Measurements from ENCODE around the gene BAIAP2. TPM values are rescaled to one million over a fixed set of nuclear protein-coding genes. Genes with fewer than 3 reads are reported as not detected.

The BAIAP2 gene
- total and polyA plus RNA-seq, 8 donors = 21.1 to 263 (median 56.3) TPM

- Histone ChIP-seq H3K9me3 (no peaks in the 10 kb centered on the region), H3K27ac (peak overlapping the region; percentile 64 to 89 (median 82)), H3K36me3 (peaks cover 0 to 15% (median 6%) of the 10 kb centered on the region in 4 donors), H3K27me3 (no peaks in the 10 kb centered on the region), H3K4me3 (peak overlapping the region; percentile 71 to 80 (median 72)), H3K4me1 (peaks cover 70 to 88% (median 82%) of the 10 kb centered on the region in 4 donors)
- peak; percentile 86 to 91 for DNase-seq
- intact Hi-C loops (cut with DNase I; ENCODE audit: low total_unique reads) = no loop called here
- 33 to 61% (median 50%) methylated on average over 17 to 28 of the region's 28 CpGs for whole genome bisulfite sequencing, 5 donors
- TF ChIP-seq POLR2AphosphoS5 (IDR thresholded peaks at IDR 0.05) (peak; percentile 75 to 88 (median 86)), CTCF (IDR thresholded peaks at IDR 0.05) (no peak), POLR2A (IDR thresholded peaks at IDR 0.05) (peak in 1 of 4 donors; percentile 36), EP300 (IDR thresholded peaks at IDR 0.05) (no peak)
These were observed 2.3 kb downstream of the BAIAP2 start for GRCh38 chr17:81037026-81037797.

GRCh38 chr17:81037798-81038733, 3.1 kb downstream of the BAIAP2 start:
- peak in 1 of 2 donors; percentile 84 for DNase-seq
- 36 to 65% (median 55%) methylated on average over 23 to 30 of the region's 30 CpGs for WGBS, 5 donors
- Histone ChIP-seq H3K36me3 (peaks cover 0 to 7% (median 0%) of the 10 kb centered on the region in 4 donors), H3K9me3 (no peaks in the 10 kb centered on the region), H3K27me3 (no peaks in the 10 kb centered on the region), H3K4me1 (peaks cover 74 to 88% (median 80%) of the 10 kb centered on the region in 4 donors), H3K4me3 (peak overlapping the region; percentile 71 to 80 (median 72)), H3K27ac (peak overlapping the region; percentile 64 to 89 (median 82))
- no peak for TF ChIP-seq CTCF (IDR thresholded peaks at IDR 0.05)
- peak in 2 of 3 donors; percentile 18 to 51 for TF ChIP-seq POLR2AphosphoS5 (IDR thresholded peaks at IDR 0.05)
- TF ChIP-seq POLR2A (IDR thresholded peaks at IDR 0.05) = no peak
- TF ChIP-seq EP300 (IDR thresholded peaks at IDR 0.05) = no peak
- intact Hi-C loops (cut with DNase I; ENCODE audit: low total_unique reads) = no loop called here

GRCh38 chr17:81039096-81039495, 4.1 kb downstream of the BAIAP2 start:
- intact Hi-C loops (cut with DNase I; ENCODE audit: low total_unique reads) = no loop called here
- H3K9me3 ChIP-seq = no peaks in the 10 kb centered on the region
- H3K4me3 ChIP-seq = peak overlapping the region in 2 of 4 donors; percentile 3 to 73
- WGBS, 5 donors = 78 to 93% (median 87%) methylated on average over 9 to 16 of the region's 16 CpGs
- DNase-seq = no peak
- peaks cover 74 to 88% (median 80%) of the 10 kb centered on the region in 4 donors for H3K4me1 ChIP-seq
- no peak for TF ChIP-seq POLR2AphosphoS5 (IDR thresholded peaks at IDR 0.05)
- TF ChIP-seq POLR2A (IDR thresholded peaks at IDR 0.05) = no peak
- no peak for TF ChIP-seq EP300 (IDR thresholded peaks at IDR 0.05)
- TF ChIP-seq CTCF (IDR thresholded peaks at IDR 0.05) = no peak
- H3K27ac ChIP-seq = peak overlapping the region in 3 of 5 donors; percentile 20 to 89 (median 82)
- H3K27me3 ChIP-seq = no peaks in the 10 kb centered on the region
- peaks cover 0 to 7% (median 0%) of the 10 kb centered on the region in 4 donors for H3K36me3 ChIP-seq
